Measurements from ENCODE around the gene GLG1. TPM values are rescaled to one million over a fixed set of nuclear protein-coding genes. Genes with fewer than 3 reads are reported as not detected.

GLG1 gene
- total RNA-seq, 1 donor from 2014 or later = 81.4 TPM

DNA sequence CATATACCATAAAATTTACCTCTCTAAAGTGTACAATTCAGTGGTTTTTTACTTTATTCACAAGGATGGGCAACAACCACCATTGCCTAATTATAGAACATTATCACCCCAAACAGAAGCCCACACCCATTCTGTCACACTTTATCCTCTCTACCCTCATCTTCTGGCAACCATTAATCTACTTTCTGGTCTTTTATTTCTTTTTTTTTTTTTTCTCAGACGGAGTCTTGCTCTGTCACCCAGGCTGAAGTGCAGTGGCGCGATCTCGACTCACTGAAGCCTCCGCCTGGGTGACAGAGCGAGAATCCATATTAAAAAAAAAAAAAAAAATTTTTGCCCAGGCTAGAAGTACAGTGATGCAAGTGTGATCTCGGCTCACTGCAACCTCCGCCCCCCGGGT lies 95.0 kb downstream of the GLG1 start:
- H3K27me3 Mint-ChIP-seq = no peaks in the 10 kb centered on the region
- CTCF ChIA-PET = no interaction called here
- H3K36me3 Mint-ChIP-seq (ENCODE audit: low read depth) = peaks cover 20% of the 10 kb centered on the region
- DNase-seq (no peak), ATAC-seq (ENCODE audit: low read depth) (no peak)
- POLR2A ChIA-PET = no interaction called here
- TF ChIP-seq, protein P1, sequence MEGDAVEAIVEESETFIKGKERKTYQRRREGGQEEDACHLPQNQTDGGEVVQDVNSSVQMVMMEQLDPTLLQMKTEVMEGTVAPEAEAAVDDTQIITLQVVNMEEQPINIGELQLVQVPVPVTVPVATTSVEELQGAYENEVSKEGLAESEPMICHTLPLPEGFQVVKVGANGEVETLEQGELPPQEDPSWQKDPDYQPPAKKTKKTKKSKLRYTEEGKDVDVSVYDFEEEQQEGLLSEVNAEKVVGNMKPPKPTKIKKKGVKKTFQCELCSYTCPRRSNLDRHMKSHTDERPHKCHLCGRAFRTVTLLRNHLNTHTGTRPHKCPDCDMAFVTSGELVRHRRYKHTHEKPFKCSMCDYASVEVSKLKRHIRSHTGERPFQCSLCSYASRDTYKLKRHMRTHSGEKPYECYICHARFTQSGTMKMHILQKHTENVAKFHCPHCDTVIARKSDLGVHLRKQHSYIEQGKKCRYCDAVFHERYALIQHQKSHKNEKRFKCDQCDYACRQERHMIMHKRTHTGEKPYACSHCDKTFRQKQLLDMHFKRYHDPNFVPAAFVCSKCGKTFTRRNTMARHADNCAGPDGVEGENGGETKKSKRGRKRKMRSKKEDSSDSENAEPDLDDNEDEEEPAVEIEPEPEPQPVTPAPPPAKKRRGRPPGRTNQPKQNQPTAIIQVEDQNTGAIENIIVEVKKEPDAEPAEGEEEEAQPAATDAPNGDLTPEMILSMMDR (IDR thresholded peaks at IDR 0.05) = no peak
- no peak overlapping the region for H3K27ac Mint-ChIP-seq
- peaks cover 25% of the 10 kb centered on the region for H3K4me1 Mint-ChIP-seq
- peaks cover 2% of the 10 kb centered on the region for H3K9me3 Mint-ChIP-seq
- no peak overlapping the region for H3K4me3 Mint-ChIP-seq
- intact Hi-C loops (cut with micrococcal nuclease) = no loop called here

DNA sequence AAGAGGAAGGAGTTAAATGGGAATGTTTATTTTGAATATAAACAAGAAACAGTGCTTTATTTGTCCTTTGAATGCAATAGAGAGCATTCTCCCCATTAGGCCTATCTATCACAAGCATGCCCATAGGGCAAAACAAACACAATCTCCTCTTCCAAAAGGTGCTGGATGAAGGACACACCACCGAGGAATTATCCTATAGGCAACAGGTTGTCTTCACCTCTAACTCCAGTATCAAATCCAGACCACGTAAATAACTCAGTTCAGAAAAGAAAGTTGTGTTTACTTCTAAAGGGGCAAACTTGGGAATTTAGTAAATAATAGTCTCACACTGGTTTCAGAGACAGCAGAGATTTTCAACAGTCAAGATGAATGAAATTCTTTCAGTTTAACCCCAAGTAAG lies 101.9 kb downstream of the GLG1 start:
- no peak overlapping the region for H3K27ac Mint-ChIP-seq
- no peaks in the 10 kb centered on the region for H3K4me1 Mint-ChIP-seq
- peaks cover 47% of the 10 kb centered on the region for H3K36me3 Mint-ChIP-seq (ENCODE audit: low read depth)
- TF ChIP-seq, protein P1 (IDR thresholded peaks at IDR 0.05) = no peak
- intact Hi-C loops (cut with micrococcal nuclease) = loop anchor here (10.0 kb wide), 1 partner anchor 120 kb away; no protein-coding TSS in a partner anchor
- H3K4me3 Mint-ChIP-seq = no peak overlapping the region
- ChIA-PET POLR2A (no interaction called here), CTCF (no interaction called here)
- H3K27me3 Mint-ChIP-seq = no peaks in the 10 kb centered on the region
- no peaks in the 10 kb centered on the region for H3K9me3 Mint-ChIP-seq
- DNase-seq = no peak
- no peak for ATAC-seq (ENCODE audit: low read depth)

DNA sequence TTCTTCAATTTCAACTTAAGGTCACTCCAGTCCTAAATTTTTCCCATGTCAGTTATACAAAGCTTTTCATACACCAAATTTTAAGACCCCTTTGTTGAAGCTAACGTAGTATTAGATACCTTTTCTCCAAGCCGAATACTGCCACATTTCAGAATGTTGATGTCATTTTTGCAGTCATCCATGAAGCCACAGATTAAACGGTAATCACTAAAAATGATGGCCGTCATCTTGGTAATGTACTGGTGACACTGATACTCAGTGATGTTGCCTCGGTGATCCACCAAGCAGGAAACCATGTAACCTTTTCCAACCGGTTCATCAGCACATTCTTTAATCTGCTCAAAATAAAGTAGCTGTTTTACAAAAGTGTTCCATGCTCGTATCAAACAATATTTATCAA lies 103.5 kb downstream of the GLG1 start:
- DNase-seq = no peak
- no peaks in the 10 kb centered on the region for H3K4me1 Mint-ChIP-seq
- H3K27ac Mint-ChIP-seq = no peak overlapping the region
- intact Hi-C loops (cut with micrococcal nuclease) = loop anchor here (10.0 kb wide), 1 partner anchor 121 kb away; no protein-coding TSS in a partner anchor
- TF ChIP-seq, protein P1 (IDR thresholded peaks at IDR 0.05) = no peak
- no peaks in the 10 kb centered on the region for H3K9me3 Mint-ChIP-seq
- CTCF ChIA-PET = no interaction called here
- H3K27me3 Mint-ChIP-seq = no peaks in the 10 kb centered on the region
- POLR2A ChIA-PET = no interaction called here
- H3K4me3 Mint-ChIP-seq = no peak overlapping the region
- peaks cover 47% of the 10 kb centered on the region for H3K36me3 Mint-ChIP-seq (ENCODE audit: low read depth)
- no peak for ATAC-seq (ENCODE audit: low read depth)

DNA sequence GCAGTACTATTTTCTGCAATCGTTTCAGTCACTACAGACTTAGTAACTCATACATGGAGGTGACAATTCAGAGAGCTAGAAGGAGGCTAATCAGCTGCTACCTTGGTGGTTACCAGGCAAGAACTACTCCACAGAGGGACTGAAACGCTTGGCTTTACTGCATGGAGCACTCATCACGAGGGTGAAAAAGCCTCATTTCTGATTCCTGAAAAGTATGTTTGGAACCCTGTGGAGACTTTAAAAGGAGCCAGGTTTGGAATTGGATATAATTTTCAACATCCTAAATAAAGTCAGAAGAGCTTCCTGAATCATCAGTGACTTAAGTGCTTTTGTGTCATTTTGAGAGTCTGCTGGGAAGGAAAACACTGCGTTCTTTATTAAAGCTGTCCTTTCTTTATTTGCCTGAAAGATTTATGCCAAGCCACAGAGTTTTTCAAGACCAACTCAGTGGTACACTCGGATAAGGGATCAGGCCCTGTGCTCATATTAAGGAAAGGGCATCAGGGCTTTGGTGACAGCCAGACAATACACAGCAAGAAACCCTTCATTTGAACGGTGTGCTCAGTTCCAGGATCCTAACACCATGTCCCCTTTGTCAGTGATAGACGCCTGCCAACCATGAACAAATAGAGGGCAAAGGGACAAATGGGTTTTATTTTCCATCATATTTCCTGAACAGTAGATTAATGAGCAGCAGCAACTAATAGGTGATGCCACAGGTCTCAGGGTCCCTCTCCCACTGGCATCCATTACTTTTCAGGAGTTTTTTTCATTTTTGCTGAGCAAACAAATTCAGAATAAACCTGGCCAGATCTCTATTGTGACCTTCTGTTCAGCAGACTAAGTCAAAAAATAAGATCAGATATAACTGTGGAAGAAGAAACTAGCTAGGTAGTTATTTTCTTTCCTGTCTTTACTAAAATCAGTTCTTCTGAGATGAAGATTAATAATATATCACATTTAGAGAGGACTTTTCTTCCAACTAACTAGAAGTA lies 105.1 kb downstream of the GLG1 start:
- no peak overlapping the region for H3K27ac Mint-ChIP-seq

DNA sequence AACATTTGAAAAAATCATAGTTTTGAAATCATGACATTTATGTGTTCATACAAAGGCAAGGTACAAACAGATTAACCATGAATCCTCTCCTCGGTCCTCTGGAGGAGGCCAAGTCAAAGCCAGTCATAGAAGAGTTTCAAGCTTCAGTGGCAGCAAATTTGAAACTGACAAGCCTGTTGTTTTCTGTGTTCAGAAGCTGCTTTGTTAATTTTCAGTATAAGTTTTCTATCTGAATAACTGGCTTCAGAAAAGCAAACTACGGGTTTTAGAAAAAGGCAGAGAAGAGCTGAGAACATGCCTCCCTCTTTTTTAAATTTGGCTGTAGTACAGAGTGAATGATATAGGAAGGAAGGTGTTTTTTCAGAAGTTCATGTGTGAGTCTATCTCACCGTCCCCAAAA lies 106.0 kb downstream of the GLG1 start:
- intact Hi-C loops (cut with micrococcal nuclease) = loop anchor here (10.0 kb wide), 1 partner anchor 124 kb away; no protein-coding TSS in a partner anchor
- TF ChIP-seq, protein P1 (IDR thresholded peaks at IDR 0.05) = no peak
- no peaks in the 10 kb centered on the region for H3K27me3 Mint-ChIP-seq
- no peak for DNase-seq
- H3K36me3 Mint-ChIP-seq (ENCODE audit: low read depth) = peaks cover 44% of the 10 kb centered on the region
- H3K4me3 Mint-ChIP-seq = no peak overlapping the region
- H3K9me3 Mint-ChIP-seq = no peaks in the 10 kb centered on the region
- POLR2A ChIA-PET = no interaction called here
- no peaks in the 10 kb centered on the region for H3K4me1 Mint-ChIP-seq
- ATAC-seq (ENCODE audit: low read depth) = no peak
- H3K27ac Mint-ChIP-seq = no peak overlapping the region
- CTCF ChIA-PET = no interaction called here

More for the DNA sequence above, 105.1 kb downstream of the GLG1 start:
- TF ChIP-seq, protein P1 (IDR thresholded peaks at IDR 0.05) = no peak
- no peaks in the 10 kb centered on the region for H3K9me3 Mint-ChIP-seq
- CTCF ChIA-PET = interaction anchor here (0.7 kb wide), 1 partner anchor 121 kb away, joined by 5 read pairs; no protein-coding TSS in a partner anchor
- H3K4me1 Mint-ChIP-seq = no peaks in the 10 kb centered on the region
- intact Hi-C loops (cut with micrococcal nuclease) = loop anchor here (10.0 kb wide), 1 partner anchor 123 kb away; no protein-coding TSS in a partner anchor
- peaks cover 42% of the 10 kb centered on the region for H3K36me3 Mint-ChIP-seq (ENCODE audit: low read depth)
- DNase-seq = no peak
- no peak for ATAC-seq (ENCODE audit: low read depth)
- no peaks in the 10 kb centered on the region for H3K27me3 Mint-ChIP-seq
- POLR2A ChIA-PET = no interaction called here
- H3K4me3 Mint-ChIP-seq = no peak overlapping the region
